GM12878 (cell line): ENCODE data around the gene TBP. TPM values are rescaled to one million over a fixed set of nuclear protein-coding genes. Genes with fewer than 3 reads are reported as not detected.

Source experiments
- CUX1 ChIP-seq: IDR thresholded peaks from 2 replicates; pipeline ENCODE4 v1.6.1; 2012; ENCODE audit warnings: improper control_type of control experiment, low read depth, low read length; ENCODE audit not compliant: insufficient replicate concordance
- IKZF2 ChIP-seq, 2 experiments: fragments of 450-650 bp; IDR thresholded peaks; 2 replicates each; pipeline ENCODE4 v1.6.1; 2017; ENCODE audit warnings: mild to moderate bottlenecking in 2 of 2, moderate library complexity in 2 of 2
- JUND ChIP-seq: IDR thresholded peaks from 2 replicates; pipeline ENCODE4 v1.6.1; 2012; ENCODE audit warnings: low read depth, mild to moderate bottlenecking, low read length, improper control_type of control experiment, moderate library complexity
- SMAD1 ChIP-seq: fragments of 450-650 bp; IDR thresholded peaks from 2 replicates; pipeline ENCODE4 v1.6.1; 2018; ENCODE audit warnings: mild to moderate bottlenecking, low read depth; ENCODE audit not compliant: partially characterized antibody
- polyA plus RNA-seq, 11 experiments: library from polyadenylated mRNA; depleted of rRNA in 4 of 11; unstranded in 6 of 11; stranded (reverse) in 5 of 11; fragments of >200 nt; fragmentation: Nextera tagmentation in 4 of 11; fragmentation: Illumina TruSeq in 1 of 11; extraction: Ambion mirVana in 4 of 11; extraction: Trizol in 1 of 11; gene quantifications; 1 replicate in 1 of 11; 2 replicates in 10 of 11; pipeline versions ENCODE4 v1.2.1 to v1.2.3, GENCODE V29; 2011 to 2016; ENCODE audit warnings: inconsistent platforms in 2 of 11, missing spikeins in 2 of 11, low read depth in 1 of 11
- total RNA-seq, 4 experiments: library from RNA; depleted of rRNA in 3 of 4; stranded (reverse); fragments of >200 nt in 3 of 4; fragmentation: Illumina TruSeq in 1 of 4; extraction: Trizol in 1 of 4; gene quantifications; 2 replicates each; pipeline versions ENCODE4 v1.2.1 to v1.2.3, GENCODE V29; 2013 to 2021

Gene TBP
- total and polyA plus RNA-seq, 10 of the 15 experiments (the other 5 are each of a cell fraction or from before 2014, with no cell fraction given), result 13.6 to 39.5 (median 26.5) TPM

DNA sequence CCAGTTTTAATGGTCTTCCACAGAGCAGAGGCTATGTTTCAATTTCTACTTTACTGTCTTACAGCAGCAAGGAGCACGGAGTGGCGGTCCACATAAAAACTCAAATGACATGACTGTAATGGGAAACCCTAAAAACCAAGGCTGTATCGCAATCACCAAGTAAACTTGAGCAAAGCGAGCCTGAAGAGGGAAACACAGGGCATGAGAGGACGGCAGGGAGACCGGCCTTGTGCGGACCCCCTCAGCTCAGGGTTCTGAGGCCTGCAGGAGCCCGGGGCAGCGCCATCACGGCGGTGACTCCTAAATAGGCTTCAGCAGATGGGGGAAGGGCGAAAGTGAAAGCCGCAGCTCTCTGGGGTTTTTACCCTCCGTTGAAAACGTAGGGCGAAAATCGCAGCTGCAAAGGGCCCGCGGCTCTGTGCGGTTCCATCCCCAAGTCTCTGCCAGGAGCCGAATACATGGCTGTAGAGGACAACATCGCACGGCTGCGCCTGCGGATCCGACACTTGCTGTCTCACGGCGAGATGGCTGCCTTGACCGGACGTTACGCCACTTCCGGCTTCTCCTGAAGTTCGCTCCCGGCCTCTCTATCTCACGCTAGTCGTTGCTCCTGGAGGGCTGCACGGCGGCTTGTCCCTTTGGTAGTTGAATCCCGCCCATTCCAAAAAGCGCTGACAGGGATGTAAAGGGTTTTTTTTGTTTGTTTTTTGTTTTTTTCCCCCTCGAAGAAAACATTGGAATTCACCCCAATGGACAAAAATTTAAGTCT, 1.2 kb upstream of the TBP start, which contains the start of gene PSMB1 (continued):
- no peak for TF ChIP-seq CUX1
- peak in 1 of 2 experiments; percentile 52; a peak in 1 of 4 replicates for TF ChIP-seq IKZF2 (IDR thresholded peaks at IDR 0.05)
- TF ChIP-seq JUND, result no peak
- TF ChIP-seq SMAD1, result peak; percentile 12
